H9 (cell line): ENCODE results near the gene MVD. TPM values are rescaled to one million over a fixed set of nuclear protein-coding genes. Genes with fewer than 3 reads are reported as not detected.

Experiments
- DNase-seq: peaks from one replicate; pipeline ENCODE4 v3.0.0-alpha.2; 2017
- H2AFZ ChIP-seq: one replicate; pipeline ENCODE4 v1.6.1; 2013; ENCODE audit warnings: mild to moderate bottlenecking, low read length, control low read depth, moderate library complexity
- H2AK5ac ChIP-seq: 2 replicates; pipeline ENCODE4 v1.6.1; 2013; ENCODE audit warnings: low read length, control low read depth, mixed read lengths; ENCODE audit not compliant: insufficient read length
- H2BK120ac ChIP-seq: one replicate; pipeline ENCODE4 v1.6.1; 2013; ENCODE audit warnings: low read depth, mild to moderate bottlenecking, low read length, control low read depth, inconsistent platforms; ENCODE audit not compliant: poor library complexity, severe bottlenecking
- H2BK12ac ChIP-seq: 2 replicates; pipeline ENCODE4 v1.6.1; 2013; ENCODE audit warnings: low read length, control low read depth, mixed read lengths, low read depth; ENCODE audit not compliant: insufficient read length
- H2BK15ac ChIP-seq: 2 replicates; pipeline ENCODE4 v1.6.1; 2013; ENCODE audit warnings: low read depth, low read length, control low read depth
- H2BK20ac ChIP-seq: one replicate; pipeline ENCODE4 v1.6.1; 2013; ENCODE audit warnings: low read depth, mild to moderate bottlenecking, low read length, control low read depth, inconsistent platforms; ENCODE audit not compliant: poor library complexity, severe bottlenecking
- H2BK5ac ChIP-seq: 2 replicates; pipeline ENCODE4 v1.6.1; 2013; ENCODE audit warnings: low read length, control low read depth, mixed read lengths; ENCODE audit not compliant: insufficient read length
- H3K14ac ChIP-seq: 2 replicates; pipeline ENCODE4 v1.6.1; 2013; ENCODE audit warnings: low read length, control low read depth; ENCODE audit not compliant: insufficient read depth
- H3K18ac ChIP-seq: 2 replicates; pipeline ENCODE4 v1.6.1; 2013; ENCODE audit warnings: low read depth, mild to moderate bottlenecking, mixed read lengths, low read length, control low read depth; ENCODE audit not compliant: insufficient read length
- H3K23ac ChIP-seq: 2 replicates; pipeline ENCODE4 v1.6.1; 2013; ENCODE audit warnings: low read length, control low read depth, mixed read lengths, low read depth; ENCODE audit not compliant: insufficient read length
- H3K23me2 ChIP-seq: 2 replicates; pipeline ENCODE4 v1.6.1; 2013; ENCODE audit warnings: low read depth, mild to moderate bottlenecking, mixed read lengths, low read length, control low read depth; ENCODE audit not compliant: insufficient read length, poor library complexity, severe bottlenecking
- H3K27ac ChIP-seq: 2 replicates; pipeline ENCODE4 v1.5.1; 2013; ENCODE audit warnings: low read length, control low read depth, mixed read lengths, low read depth; ENCODE audit not compliant: insufficient read length
- H3K27me3 ChIP-seq: 2 replicates; pipeline ENCODE4 v1.6.1; 2013; ENCODE audit warnings: low read length, control low read depth, inconsistent platforms; ENCODE audit not compliant: insufficient read depth
- H3K4ac ChIP-seq: 2 replicates; pipeline ENCODE4 v1.6.1; 2013; ENCODE audit warnings: low read depth, mild to moderate bottlenecking, control low read depth, inconsistent platforms, low read length, moderate library complexity
- H3K4me1 ChIP-seq: 2 replicates; pipeline ENCODE4 v1.6.1; 2013; ENCODE audit warnings: low read length, control low read depth, inconsistent platforms; ENCODE audit not compliant: insufficient read depth
- H3K4me2 ChIP-seq: 2 replicates; pipeline ENCODE4 v1.6.1; 2013; ENCODE audit warnings: low read length, control low read depth, mixed read lengths; ENCODE audit not compliant: insufficient read length, insufficient read depth
- H3K56ac ChIP-seq: 2 replicates; pipeline ENCODE4 v1.6.1; 2013; ENCODE audit warnings: low read depth, mild to moderate bottlenecking, mixed read lengths, low read length, control low read depth; ENCODE audit not compliant: insufficient read length
- H3K79me1 ChIP-seq: 2 replicates; pipeline ENCODE4 v1.6.1; 2013; ENCODE audit warnings: low read depth, mild to moderate bottlenecking, moderate library complexity, low read length, control low read depth, inconsistent platforms; ENCODE audit not compliant: insufficient read depth, poor library complexity, severe bottlenecking
- H3K79me2 ChIP-seq: 2 replicates; pipeline ENCODE4 v1.6.1; 2013; ENCODE audit warnings: low read length, control low read depth, inconsistent platforms; ENCODE audit not compliant: insufficient read depth
- H3K9ac ChIP-seq: 2 replicates; pipeline ENCODE4 v1.6.1; 2013; ENCODE audit warnings: low read length, control low read depth, mixed read lengths; ENCODE audit not compliant: insufficient read length; ENCODE audit errors: extremely low read depth
- H3K9me3 ChIP-seq: one replicate; pipeline ENCODE4 v1.6.1; 2013; ENCODE audit warnings: low read depth, low read length, inconsistent platforms; ENCODE audit not compliant: control insufficient read depth
- H3T11ph ChIP-seq: one replicate; pipeline ENCODE4 v1.6.1; 2013; ENCODE audit warnings: mild to moderate bottlenecking, low read length, control low read depth, inconsistent platforms
- H4K20me1 ChIP-seq: one replicate; pipeline ENCODE4 v1.6.1; 2013; ENCODE audit not compliant: control insufficient read depth, insufficient read length, insufficient read depth
- H4K5ac ChIP-seq: 2 replicates; pipeline ENCODE4 v1.6.1; 2013; ENCODE audit warnings: low read depth, mild to moderate bottlenecking, mixed read lengths, low read length, control low read depth; ENCODE audit not compliant: insufficient read length
- H4K8ac ChIP-seq: replicated peaks from 2 replicates; pipeline ENCODE4 v1.6.1; 2013; ENCODE audit warnings: low read length, control low read depth, mixed read lengths, low read depth; ENCODE audit not compliant: insufficient read length
- H4K91ac ChIP-seq: 2 replicates; pipeline ENCODE4 v1.6.1; 2013; ENCODE audit warnings: low read depth, mild to moderate bottlenecking, moderate library complexity, mixed read lengths, low read length, control low read depth; ENCODE audit not compliant: insufficient read length
- H3K27ac Mint-ChIP-seq, 3 experiments: 2 replicates in 2 of 3; 3 replicates in 1 of 3; pipeline ENCODE4 v1.8.0; 2020 to 2021; ENCODE audit warnings: mixed read lengths in 3 of 3, mild to moderate bottlenecking in 1 of 3, moderate library complexity in 1 of 3
- H3K27me3 Mint-ChIP-seq: 2 replicates; pipeline ENCODE4 v1.8.0; 2021; ENCODE audit warnings: low read depth, mild to moderate bottlenecking, moderate library complexity, mixed read lengths
- H3K36me3 Mint-ChIP-seq, 3 experiments: 2 replicates in 2 of 3; 3 replicates in 1 of 3; pipeline ENCODE4 v1.8.0; 2020 to 2021; ENCODE audit warnings: low read depth in 3 of 3, mixed read lengths in 3 of 3; ENCODE audit not compliant: insufficient read depth in 1 of 3
- H3K4me1 Mint-ChIP-seq, 2 experiments: 2 replicates each; pipeline ENCODE4 v1.8.0; 2020; ENCODE audit warnings: mixed read lengths in 2 of 2
- H3K4me3 Mint-ChIP-seq, 2 experiments: 2 replicates in 1 of 2; 3 replicates in 1 of 2; pipeline ENCODE4 v1.8.0; 2020 to 2021; ENCODE audit warnings: mild to moderate bottlenecking in 2 of 2, mixed read lengths in 2 of 2, moderate library complexity in 1 of 2
- H3K9me3 Mint-ChIP-seq, 2 experiments: 2 replicates in 1 of 2; 3 replicates in 1 of 2; pipeline ENCODE4 v1.8.0; 2020; ENCODE audit warnings: mild to moderate bottlenecking in 2 of 2, mixed read lengths in 2 of 2, moderate library complexity in 1 of 2
- WGBS: extraction: QIAGEN DNeasy Blood & Tissue Kit; methylation state at CpG from one replicate; pipeline ENCODE4 v1.1.7; 2013; ENCODE audit warnings: missing lambda C conversion rate, low lambda C conversion rate, mixed read lengths; ENCODE audit not compliant: insufficient read length; ENCODE audit errors: extremely low coverage; 5-methylcytosine and 5-hydroxymethylcytosine counted together
- total RNA-seq: library from RNA; stranded (reverse); gene quantifications from 2 replicates; pipeline ENCODE4 v1.2.1, GENCODE V29; 2021
- TF ChIP-seq, protein P1 (sequence below): fragments of 200-600 bp; sonication (generic); conservative IDR thresholded peaks from 3 replicates; pipeline ENCODE4 v1.8.0; 2021; ENCODE audit warnings: antibody characterized with exemption, mild to moderate bottlenecking

Gene MVD
- total RNA-seq, 1 experiment from 2014 or later, result 53.2 TPM

DNA sequence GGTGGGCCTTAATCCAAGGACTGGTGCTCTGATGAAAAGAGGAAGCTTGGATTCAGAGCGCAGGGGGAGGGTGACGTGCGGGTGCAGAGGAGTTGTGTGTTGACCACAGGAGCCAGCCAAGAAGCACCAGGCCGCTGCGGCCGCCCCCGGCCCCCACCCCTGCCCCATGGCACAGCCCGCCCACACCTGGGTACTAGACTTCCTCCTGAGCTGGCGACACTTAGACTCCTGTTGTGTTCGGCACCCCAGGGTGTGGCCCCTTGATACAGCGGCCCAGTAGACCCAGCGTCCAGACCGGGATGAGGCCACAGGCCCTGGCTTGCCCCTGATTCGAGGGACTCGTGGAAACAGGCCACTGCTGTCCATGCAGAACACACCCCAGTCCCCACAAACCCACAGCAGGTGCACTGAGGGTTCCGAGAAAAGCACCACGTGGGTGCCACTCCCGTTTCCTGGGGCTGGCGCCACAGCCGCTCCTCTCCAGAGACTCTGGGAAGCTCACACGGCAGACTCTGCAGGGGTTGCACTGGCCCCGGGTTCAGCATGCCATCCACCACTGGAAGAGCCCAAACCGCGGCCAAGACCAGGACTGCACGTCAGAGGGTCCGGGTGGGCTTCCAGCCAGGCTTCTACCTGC lies 29.2 kb upstream of the MVD start:
- no peak overlapping the region for H3K56ac ChIP-seq
- H3T11ph ChIP-seq, result no peak overlapping the region
- no peak overlapping the region for H2AK5ac ChIP-seq
- H3K4me1 Mint-ChIP-seq, result peaks cover 12 to 16% of the 10 kb centered on the region in 2 experiments
- DNase-seq, result no peak
- H3K27ac Mint-ChIP-seq, result no peak overlapping the region
- H2BK5ac ChIP-seq, result no peak overlapping the region
- no peaks in the 10 kb centered on the region for H3K27me3 ChIP-seq
- H2AFZ ChIP-seq, result no peak overlapping the region
- no peaks in the 10 kb centered on the region for H3K9me3 ChIP-seq
- no peaks in the 10 kb centered on the region for H3K79me1 ChIP-seq
- no peak overlapping the region for H3K27ac ChIP-seq
- H3K4me3 Mint-ChIP-seq, result no peak overlapping the region
- no peak overlapping the region for H4K5ac ChIP-seq
- H4K91ac ChIP-seq, result no peak overlapping the region
- WGBS, result no CpG with 5 or more reads among the region's 26 CpGs
- H2BK20ac ChIP-seq, result no peak overlapping the region
- H3K9me3 Mint-ChIP-seq, result no peaks in the 10 kb centered on the region
- peaks cover 0 to 5% (median 0%) of the 10 kb centered on the region in 3 experiments; a peak in 3 of 7 replicates for H3K36me3 Mint-ChIP-seq
- TF ChIP-seq, protein P1, sequence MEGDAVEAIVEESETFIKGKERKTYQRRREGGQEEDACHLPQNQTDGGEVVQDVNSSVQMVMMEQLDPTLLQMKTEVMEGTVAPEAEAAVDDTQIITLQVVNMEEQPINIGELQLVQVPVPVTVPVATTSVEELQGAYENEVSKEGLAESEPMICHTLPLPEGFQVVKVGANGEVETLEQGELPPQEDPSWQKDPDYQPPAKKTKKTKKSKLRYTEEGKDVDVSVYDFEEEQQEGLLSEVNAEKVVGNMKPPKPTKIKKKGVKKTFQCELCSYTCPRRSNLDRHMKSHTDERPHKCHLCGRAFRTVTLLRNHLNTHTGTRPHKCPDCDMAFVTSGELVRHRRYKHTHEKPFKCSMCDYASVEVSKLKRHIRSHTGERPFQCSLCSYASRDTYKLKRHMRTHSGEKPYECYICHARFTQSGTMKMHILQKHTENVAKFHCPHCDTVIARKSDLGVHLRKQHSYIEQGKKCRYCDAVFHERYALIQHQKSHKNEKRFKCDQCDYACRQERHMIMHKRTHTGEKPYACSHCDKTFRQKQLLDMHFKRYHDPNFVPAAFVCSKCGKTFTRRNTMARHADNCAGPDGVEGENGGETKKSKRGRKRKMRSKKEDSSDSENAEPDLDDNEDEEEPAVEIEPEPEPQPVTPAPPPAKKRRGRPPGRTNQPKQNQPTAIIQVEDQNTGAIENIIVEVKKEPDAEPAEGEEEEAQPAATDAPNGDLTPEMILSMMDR, result no peak
- no peak overlapping the region for H2BK120ac ChIP-seq
- peaks cover 31% of the 10 kb centered on the region for H3K27me3 Mint-ChIP-seq
- no peak overlapping the region for H3K23ac ChIP-seq
- H3K4me2 ChIP-seq, result no peak overlapping the region
- no peaks in the 10 kb centered on the region for H4K20me1 ChIP-seq
- H4K8ac ChIP-seq, result no peak overlapping the region
- no peak overlapping the region for H3K4ac ChIP-seq
- H3K14ac ChIP-seq, result no peak overlapping the region
- no peaks in the 10 kb centered on the region for H3K23me2 ChIP-seq
- no peaks in the 10 kb centered on the region for H3K79me2 ChIP-seq
- H3K18ac ChIP-seq, result no peak overlapping the region
- H2BK12ac ChIP-seq, result no peak overlapping the region
- no peak overlapping the region for H3K9ac ChIP-seq
- H3K4me1 ChIP-seq, result no peaks in the 10 kb centered on the region
- H2BK15ac ChIP-seq, result no peak overlapping the region
